Gastroesophageal sphincter (tissue), 3 donors: Measurements from ENCODE around the gene SIVA1.

ENCODE experiments used
- EP300 ChIP-seq: sonication (generic); formaldehyde crosslinking; IDR thresholded peaks from one replicate; pipeline ENCODE4 v1.6.1; 2017; ENCODE audit warnings: antibody characterized with exemption, mild to moderate bottlenecking
- POLR2A ChIP-seq, 2 donors: fragments of 450-650 bp; IDR thresholded peaks; one replicate each; pipeline ENCODE4 v1.6.1; 2017; ENCODE audit warnings: antibody characterized with exemption in 2 of 2, mild to moderate bottlenecking in 2 of 2, moderate library complexity in 1 of 2
- POLR2AphosphoS5 ChIP-seq: sonication (generic); formaldehyde crosslinking; IDR thresholded peaks from one replicate; pipeline ENCODE4 v1.6.1; 2017; ENCODE audit warnings: antibody characterized with exemption
- TF ChIP-seq, protein P1 (sequence below), 4 experiments: fragments of 200-600 bp in 2 of 4; fragments of 450-650 bp in 2 of 4; sonication (generic) in 1 of 4; IDR thresholded peaks; one replicate each; pipeline ENCODE4 v1.5.1; 2017 to 2019; ENCODE audit warnings: antibody characterized with exemption in 4 of 4, mild to moderate bottlenecking in 2 of 4, moderate library complexity in 2 of 4

DNA sequence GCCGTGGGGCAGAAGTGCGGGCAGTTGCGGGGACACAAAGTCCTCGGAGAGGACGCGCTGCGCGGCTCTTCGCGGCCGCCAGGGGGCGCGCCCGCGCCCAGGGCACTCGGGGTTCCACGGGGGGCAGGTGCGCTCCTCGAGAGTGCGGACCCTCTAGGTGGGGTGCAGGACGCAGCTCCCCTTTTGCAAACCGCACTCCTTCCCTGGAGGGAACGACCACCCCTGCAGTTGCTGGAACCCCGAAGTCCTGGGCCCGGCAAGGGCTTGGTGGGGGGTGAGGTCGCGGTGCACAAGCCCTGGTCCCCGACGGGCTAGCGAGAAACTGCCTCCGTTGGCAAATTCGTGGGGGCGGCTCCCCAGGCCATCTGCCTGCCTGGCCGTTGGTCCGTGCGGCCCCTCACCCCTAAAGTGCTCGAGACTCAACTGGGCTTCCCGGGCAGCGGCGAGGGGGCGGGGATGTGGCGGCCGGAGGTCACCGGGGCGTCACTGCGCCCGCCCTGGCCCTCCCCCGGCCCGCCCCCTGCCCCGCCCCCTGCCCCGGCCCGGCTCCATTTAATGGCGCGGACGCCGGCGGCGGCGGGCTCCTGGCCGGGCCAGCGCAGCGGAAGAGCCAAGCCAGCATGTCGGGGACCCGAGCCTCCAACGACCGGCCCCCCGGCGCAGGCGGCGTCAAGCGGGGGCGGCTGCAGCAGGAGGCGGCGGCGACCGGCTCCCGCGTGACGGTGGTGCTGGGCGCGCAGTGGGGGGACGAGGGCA is 29.1 kb upstream of the SIVA1 start, which contains the start of gene ADSS1:
- TF ChIP-seq, protein P1, sequence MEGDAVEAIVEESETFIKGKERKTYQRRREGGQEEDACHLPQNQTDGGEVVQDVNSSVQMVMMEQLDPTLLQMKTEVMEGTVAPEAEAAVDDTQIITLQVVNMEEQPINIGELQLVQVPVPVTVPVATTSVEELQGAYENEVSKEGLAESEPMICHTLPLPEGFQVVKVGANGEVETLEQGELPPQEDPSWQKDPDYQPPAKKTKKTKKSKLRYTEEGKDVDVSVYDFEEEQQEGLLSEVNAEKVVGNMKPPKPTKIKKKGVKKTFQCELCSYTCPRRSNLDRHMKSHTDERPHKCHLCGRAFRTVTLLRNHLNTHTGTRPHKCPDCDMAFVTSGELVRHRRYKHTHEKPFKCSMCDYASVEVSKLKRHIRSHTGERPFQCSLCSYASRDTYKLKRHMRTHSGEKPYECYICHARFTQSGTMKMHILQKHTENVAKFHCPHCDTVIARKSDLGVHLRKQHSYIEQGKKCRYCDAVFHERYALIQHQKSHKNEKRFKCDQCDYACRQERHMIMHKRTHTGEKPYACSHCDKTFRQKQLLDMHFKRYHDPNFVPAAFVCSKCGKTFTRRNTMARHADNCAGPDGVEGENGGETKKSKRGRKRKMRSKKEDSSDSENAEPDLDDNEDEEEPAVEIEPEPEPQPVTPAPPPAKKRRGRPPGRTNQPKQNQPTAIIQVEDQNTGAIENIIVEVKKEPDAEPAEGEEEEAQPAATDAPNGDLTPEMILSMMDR (IDR thresholded peaks at IDR 0.05) = peak in 3 of 4 experiments; percentile 71 to 98 (median 82)
- TF ChIP-seq POLR2AphosphoS5 (no peak), POLR2A (IDR thresholded peaks at IDR 0.05) (no peak), EP300 (no peak)
